HFFc6 (cell line): ENCODE measurements around the gene DLG2. TPM values are rescaled to one million over a fixed set of nuclear protein-coding genes. Genes with fewer than 3 reads are reported as not detected.

Experiments used
- DNase-seq: peaks from one replicate; pipeline ENCODE4 v3.0.0-alpha.2; 2018
- H3K27ac Mint-ChIP-seq: 2 replicates; pipeline ENCODE4 v1.8.0; 2020; ENCODE audit warnings: mild to moderate bottlenecking, mixed read lengths
- H3K27me3 Mint-ChIP-seq: 2 replicates; pipeline ENCODE4 v1.8.0; 2021; ENCODE audit warnings: mild to moderate bottlenecking, moderate library complexity, mixed read lengths; ENCODE audit not compliant: insufficient read depth
- H3K36me3 Mint-ChIP-seq: 2 replicates; pipeline ENCODE4 v1.8.0; 2021; ENCODE audit warnings: low read depth, mixed read lengths
- H3K4me1 Mint-ChIP-seq: 2 replicates; pipeline ENCODE4 v1.8.0; 2020; ENCODE audit warnings: low read depth, mixed read lengths
- H3K4me3 Mint-ChIP-seq: 2 replicates; pipeline ENCODE4 v1.8.0; 2020; ENCODE audit warnings: mild to moderate bottlenecking, moderate library complexity, mixed read lengths
- H3K9me3 Mint-ChIP-seq: 2 replicates; pipeline ENCODE4 v1.8.0; 2020; ENCODE audit warnings: mild to moderate bottlenecking, mixed read lengths
- total RNA-seq, 6 experiments: library from RNA; stranded (reverse); fragmentation: NEBNext Ultra II Directional; extraction: Animal tissue kit (Norgen Biotek cat#: 25700); gene quantifications; 2 replicates in 1 of 6; 3 replicates in 5 of 6; pipeline ENCODE4 v1.2.3, GENCODE V29; 2021
- TF ChIP-seq, protein P1 (sequence below): fragments of 200-600 bp; sonication (generic); IDR thresholded peaks from 2 replicates; pipeline ENCODE4 v1.5.0; 2021; ENCODE audit warnings: antibody characterized with exemption, mild to moderate bottlenecking

DLG2 gene
- total RNA-seq, 6 experiments from 2014 or later, result 0.39 to 1.00 (median 0.80) TPM; not detected in 1

DNA sequence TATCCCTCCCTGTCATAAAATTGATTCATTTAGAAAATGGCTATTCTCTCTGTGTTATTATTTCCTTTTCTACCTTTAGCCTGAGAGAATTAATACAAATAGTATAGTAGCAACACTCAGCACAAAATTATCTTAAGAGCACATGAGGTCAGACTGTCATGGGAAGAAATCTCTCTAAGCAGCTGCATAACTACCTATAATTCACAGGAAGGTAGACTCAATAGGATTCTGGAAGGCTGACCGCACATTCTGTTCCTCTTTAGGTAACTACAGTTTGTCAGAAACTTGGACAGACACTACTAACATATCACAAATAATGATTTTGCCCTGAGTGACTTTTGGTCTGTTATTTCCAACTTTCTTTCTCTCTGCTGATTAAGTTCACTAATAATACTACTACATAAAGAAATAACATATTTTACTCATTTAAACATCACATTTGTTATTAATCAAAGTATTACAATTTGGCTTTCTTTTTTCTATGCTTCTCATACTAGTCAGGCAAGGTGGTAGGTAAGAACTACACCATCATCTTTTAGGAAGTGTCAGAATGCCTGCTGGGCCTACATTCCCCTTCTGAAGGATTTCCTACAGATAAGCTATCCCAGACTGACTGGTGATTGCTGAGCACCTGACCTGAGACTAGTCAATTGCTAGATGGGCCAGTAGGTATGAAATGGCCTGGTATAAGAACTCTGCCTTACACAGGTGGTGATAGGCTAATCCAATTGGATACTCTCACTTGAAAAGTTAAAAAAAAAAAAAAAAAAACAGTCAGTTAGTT is 325.1 kb downstream of the DLG2 start:
- H3K4me3 Mint-ChIP-seq, result no peak overlapping the region
- peaks cover 26% of the 10 kb centered on the region for H3K9me3 Mint-ChIP-seq
- no peak overlapping the region for H3K27ac Mint-ChIP-seq
- TF ChIP-seq, protein P1, sequence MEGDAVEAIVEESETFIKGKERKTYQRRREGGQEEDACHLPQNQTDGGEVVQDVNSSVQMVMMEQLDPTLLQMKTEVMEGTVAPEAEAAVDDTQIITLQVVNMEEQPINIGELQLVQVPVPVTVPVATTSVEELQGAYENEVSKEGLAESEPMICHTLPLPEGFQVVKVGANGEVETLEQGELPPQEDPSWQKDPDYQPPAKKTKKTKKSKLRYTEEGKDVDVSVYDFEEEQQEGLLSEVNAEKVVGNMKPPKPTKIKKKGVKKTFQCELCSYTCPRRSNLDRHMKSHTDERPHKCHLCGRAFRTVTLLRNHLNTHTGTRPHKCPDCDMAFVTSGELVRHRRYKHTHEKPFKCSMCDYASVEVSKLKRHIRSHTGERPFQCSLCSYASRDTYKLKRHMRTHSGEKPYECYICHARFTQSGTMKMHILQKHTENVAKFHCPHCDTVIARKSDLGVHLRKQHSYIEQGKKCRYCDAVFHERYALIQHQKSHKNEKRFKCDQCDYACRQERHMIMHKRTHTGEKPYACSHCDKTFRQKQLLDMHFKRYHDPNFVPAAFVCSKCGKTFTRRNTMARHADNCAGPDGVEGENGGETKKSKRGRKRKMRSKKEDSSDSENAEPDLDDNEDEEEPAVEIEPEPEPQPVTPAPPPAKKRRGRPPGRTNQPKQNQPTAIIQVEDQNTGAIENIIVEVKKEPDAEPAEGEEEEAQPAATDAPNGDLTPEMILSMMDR, result no peak
- H3K36me3 Mint-ChIP-seq, result no peaks in the 10 kb centered on the region
- no peaks in the 10 kb centered on the region for H3K4me1 Mint-ChIP-seq
- peaks cover 1% of the 10 kb centered on the region; the same call in 1 of the 2 replicates for H3K27me3 Mint-ChIP-seq
- no peak for DNase-seq

DNA sequence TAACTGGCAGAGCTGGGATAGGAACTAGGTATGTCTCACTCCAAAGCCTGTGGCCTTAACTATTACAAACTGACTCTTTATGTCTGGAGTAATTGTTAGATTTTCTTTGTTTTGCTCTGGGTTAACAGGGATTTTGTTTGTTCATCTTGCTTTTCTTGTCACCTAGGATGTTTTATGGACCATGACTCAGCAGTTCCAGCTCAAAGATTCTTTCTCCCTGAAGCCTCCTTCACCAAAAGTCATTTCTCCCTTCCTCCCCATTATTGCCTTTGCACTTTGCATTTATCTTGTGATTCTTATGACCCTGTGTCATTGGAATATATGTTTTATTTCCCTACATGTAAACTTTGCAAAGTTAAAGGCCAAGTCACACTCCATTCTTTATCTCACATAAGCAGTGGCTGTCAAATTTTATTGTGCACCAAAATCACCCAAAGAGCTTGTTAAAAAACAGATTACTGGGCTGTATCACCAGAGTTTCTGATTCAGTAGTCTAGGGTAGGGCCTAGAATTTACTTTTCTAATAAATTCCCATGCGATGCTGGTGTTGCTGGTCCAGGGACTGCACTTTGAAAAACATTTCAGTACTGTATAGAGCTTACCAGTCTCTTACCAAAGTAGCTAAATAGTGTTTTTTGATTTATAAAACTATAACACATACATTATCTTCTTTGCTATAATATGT is 327.7 kb downstream of the DLG2 start:
- TF ChIP-seq, protein P1, result no peak
- peaks cover 1% of the 10 kb centered on the region; the same call in 1 of the 2 replicates for H3K27me3 Mint-ChIP-seq
- no peaks in the 10 kb centered on the region for H3K36me3 Mint-ChIP-seq
- no peak for DNase-seq
- no peak overlapping the region for H3K27ac Mint-ChIP-seq
- no peak overlapping the region for H3K4me3 Mint-ChIP-seq
- H3K9me3 Mint-ChIP-seq, result peaks cover 12% of the 10 kb centered on the region; the same call in 1 of the 2 replicates
- H3K4me1 Mint-ChIP-seq, result no peaks in the 10 kb centered on the region

DNA sequence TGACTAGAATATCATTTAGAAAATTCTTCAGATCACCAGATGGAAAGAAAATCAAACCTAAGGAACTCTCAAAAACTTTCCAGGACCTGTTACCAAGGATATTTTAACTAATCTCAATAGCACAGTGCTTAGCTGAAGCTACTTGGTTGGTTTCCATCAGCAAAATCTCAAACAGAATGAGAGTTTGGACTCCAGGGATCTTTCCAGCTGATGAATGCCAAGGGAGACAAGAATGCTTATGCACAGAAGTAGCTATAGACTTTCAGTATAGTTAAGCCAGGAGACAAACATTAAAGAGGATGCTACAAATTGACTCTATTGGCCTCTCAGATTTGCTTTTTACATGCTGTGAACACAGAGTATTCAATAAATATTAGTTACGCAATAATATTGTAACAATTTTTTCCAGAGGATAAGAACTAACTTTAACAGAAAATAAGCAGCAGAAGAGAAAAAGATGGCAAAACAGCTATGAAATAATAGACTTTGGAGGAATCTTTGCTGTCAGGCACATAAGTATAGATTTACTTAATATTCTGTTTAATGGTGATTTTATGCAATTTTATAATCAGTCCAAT is 331.4 kb downstream of the DLG2 start:
- TF ChIP-seq, protein P1, result no peak
- H3K4me1 Mint-ChIP-seq, result no peaks in the 10 kb centered on the region
- DNase-seq, result no peak
- H3K27me3 Mint-ChIP-seq, result peaks cover 1% of the 10 kb centered on the region; the same call in 1 of the 2 replicates
- H3K36me3 Mint-ChIP-seq, result no peaks in the 10 kb centered on the region
- peaks cover 16% of the 10 kb centered on the region for H3K9me3 Mint-ChIP-seq
- H3K4me3 Mint-ChIP-seq, result no peak overlapping the region
- H3K27ac Mint-ChIP-seq, result no peak overlapping the region

DNA sequence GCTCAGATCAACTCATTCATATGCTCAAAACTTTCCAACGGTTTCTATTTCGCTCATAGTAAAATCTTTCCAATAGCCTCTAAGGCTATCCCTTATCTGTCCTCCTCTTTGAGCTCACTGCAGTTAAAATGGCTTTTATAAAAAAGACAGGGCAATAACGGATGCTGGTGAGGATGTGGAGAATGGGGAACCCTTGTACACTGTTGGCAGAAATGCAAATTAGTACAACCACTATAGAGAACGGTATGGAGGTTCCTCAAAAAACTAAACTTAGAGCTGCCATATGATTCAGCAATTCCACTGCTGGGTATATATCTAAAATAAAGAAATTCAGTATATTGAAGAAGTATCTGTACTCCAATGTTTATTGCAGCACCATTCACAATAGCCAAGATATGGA is 345.6 kb downstream of the DLG2 start:
- TF ChIP-seq, protein P1, result no peak
- no peak overlapping the region for H3K27ac Mint-ChIP-seq
- H3K9me3 Mint-ChIP-seq, result peaks cover 24% of the 10 kb centered on the region; the same call in 1 of the 2 replicates
- no peak overlapping the region for H3K4me3 Mint-ChIP-seq
- H3K27me3 Mint-ChIP-seq, result no peaks in the 10 kb centered on the region; the same call in 1 of the 2 replicates
- DNase-seq, result no peak
- no peaks in the 10 kb centered on the region for H3K4me1 Mint-ChIP-seq
- no peaks in the 10 kb centered on the region for H3K36me3 Mint-ChIP-seq

DNA sequence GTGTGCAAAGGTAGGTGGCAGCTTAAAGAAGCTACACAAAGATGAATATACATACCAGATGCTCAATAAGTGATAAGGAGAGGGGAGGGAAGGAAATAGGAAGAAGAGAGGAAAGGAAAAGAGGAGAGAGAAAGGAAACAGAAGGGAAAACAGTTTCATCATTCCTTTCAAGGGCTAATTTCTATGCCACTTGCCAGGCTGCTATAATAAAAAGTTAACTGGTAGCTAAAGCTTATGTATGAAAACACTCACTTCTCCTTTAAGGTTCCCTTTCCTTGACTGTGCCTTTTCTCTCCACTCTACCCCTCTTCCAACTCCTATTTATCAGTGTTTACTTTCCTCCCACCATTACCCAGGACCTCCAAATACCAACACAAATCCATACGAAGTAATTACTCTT is 347.9 kb downstream of the DLG2 start:
- no peak for DNase-seq
- H3K27ac Mint-ChIP-seq, result no peak overlapping the region
- no peak overlapping the region for H3K4me3 Mint-ChIP-seq
- TF ChIP-seq, protein P1, result no peak
- no peaks in the 10 kb centered on the region; the same call in none of the 2 replicates for H3K27me3 Mint-ChIP-seq
- H3K4me1 Mint-ChIP-seq, result no peaks in the 10 kb centered on the region
- H3K36me3 Mint-ChIP-seq, result no peaks in the 10 kb centered on the region
- H3K9me3 Mint-ChIP-seq, result peaks cover 17% of the 10 kb centered on the region; the same call in 1 of the 2 replicates
